Activated gamma-delta T cell treated with Interleukin-2 at 50 U/mL for 16 hours (primary cell): ENCODE data around the gene NAA10.
A peak's percentile ranks its signal among the peaks of the same experiment; 100 is the strongest.

Experiments used
- DNase-seq: peaks from one replicate; pipeline ENCODE4 v3.0.0-alpha.2; 2020

The NAA10 gene

DNA sequence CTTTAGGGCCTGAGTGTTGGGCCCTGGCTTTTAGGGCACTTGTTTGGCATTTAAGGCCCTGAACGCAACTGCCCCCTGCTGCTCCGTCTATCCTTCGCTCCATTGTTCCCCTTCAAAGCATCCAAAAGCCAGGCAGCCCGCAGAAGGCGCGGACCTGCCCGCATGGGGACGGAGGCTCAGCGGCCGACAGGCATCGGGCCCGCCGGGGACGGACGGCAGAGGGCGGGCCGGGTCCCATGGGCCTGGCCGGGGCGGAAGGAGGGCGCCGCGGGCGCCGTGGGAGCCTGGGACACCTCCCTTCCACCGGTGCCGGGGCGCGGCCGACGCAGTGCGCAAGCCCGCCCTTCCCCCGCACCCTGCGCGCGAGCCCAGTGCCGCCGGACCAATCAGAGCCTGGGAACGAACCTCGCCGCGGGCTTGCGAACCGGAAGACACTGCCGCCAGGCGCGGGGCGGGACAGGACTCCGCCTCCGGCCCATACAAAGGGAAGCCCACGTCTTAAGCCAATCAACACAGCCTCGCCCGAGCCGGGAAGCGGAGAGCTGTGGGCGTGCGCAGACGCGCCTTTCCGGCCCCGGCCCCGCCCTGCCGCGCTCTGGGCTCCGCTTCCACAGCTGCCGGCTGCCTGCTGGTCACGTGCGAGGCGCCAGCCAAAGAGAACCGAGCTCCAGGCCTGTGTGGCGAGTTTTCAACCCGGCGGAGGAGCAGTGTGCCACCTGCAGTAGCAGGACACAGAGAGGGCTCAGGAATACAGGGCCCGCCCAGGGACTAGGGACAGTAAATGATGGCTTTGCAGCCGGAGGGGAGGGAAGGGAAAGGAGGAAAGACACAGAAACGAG lies 6.7 kb downstream of the NAA10 start:
- peak; percentile 94 for DNase-seq

DNA sequence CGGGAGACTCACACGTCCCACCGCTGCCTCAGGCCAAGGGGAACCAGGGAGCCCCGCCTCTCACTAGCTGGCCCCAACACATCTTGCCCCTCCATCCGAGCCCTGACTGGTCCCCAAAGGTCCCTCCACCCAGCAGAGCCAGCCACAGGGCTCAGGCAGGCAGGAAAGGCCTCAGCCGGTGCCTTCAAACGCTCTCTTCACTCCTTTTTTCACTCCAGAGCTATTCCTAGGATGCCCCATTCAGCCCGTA lies 7.2 kb downstream of the NAA10 start:
- no peak for DNase-seq

DNA sequence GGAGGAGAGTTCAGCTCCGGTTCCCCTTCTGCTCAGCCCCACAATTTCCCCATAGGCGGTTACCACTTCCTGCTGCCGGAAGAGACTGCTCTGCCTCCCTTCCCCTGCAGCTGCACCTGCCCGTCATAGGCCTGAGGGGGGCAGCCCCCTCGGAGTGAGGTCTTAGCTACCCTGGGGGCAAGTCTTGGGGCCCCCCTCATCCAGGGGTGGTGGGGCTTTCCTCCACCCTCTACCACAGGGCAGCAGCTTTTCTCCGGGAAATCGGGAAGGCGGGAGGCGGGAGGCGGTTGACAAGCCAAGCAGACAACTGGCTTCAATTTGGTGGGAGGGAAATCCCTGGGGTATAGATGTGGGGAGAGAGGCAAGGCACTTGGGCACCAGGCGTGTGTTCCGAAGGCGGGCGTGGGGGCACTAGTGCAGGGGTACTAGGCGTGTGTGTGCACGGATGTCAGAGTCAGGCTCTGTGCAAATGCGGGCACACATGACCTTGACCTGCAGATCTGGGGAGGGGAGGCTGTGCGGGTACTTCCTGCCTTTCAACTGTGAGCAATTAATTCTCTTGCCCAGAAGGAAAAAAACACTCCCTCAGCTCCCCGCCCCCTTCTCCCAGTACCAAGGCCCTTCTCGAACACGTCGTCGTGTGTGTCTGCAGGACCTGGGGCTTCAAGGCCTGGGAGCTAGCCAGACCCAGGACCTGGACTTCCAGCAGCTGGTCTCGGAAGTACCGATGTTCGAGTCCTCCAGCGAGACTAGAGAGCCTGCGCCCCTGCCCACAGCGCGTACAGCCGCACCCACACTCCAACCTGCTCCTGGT lies 7.8 kb downstream of the NAA10 start:
- DNase-seq = peak; percentile 82

DNA sequence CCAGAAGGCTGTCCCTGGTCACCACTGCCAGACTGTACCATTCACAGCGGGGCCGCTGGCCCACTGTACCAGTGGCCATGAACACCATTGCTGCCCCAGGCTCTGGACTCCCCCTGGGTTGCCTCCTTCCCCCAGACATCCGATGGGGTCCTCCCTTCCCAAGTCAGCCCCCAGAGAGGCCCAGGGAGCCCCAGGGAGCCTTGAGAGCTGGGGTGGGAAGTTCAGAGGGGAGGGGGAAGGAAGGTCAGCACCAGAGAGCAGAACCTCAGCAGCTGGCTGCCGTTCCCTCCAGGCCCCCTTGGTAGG lies 8.3 kb downstream of the NAA10 start:
- DNase-seq = no peak

DNA sequence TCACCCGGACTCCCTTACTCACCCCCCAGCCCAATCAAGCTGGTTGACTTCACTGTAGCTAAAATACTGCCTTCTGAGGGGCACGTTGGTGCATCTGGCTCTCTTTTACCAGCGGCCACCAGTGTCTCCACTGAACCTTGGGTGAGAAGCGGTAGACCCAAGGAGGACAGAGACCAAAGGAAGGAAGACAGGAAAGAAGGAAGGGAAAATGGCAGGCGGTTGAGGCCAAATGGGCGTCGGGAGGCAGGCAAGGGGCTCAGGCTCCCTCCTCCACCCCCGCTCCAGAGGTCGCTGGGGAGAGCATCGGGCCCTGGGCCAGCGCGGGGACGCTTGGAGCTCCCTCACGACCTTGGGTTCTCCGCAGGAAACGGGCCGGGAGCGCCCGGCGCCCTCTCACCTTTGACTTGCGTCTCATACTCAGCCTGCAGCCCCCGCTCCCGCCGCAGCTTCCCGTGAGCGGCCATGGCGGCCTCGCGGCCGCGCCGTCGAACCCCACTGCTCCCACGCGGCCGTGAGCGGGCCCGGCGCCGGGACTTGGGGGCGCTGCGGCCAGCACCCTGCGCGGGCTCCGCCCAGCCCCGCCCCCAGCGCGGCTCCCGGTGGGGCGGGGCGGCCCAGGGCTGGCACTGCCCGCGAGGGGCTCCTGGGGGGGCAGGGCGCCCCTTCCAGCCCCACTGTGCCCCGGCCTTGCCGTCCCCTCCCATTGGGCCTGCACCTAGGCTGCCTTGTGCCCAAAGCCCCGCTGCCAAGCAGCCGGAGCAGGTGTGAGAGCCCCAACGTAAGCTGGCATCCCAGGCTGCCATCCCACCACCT lies 8.9 kb downstream of the NAA10 start, which contains the start of gene ARHGAP4:
Gene ARHGAP4 (minus strand): TSS at position 526 of the 813 bp plus-strand sequence. CDS start 62 bp downstream, at position 464.
- peak; percentile 41 for DNase-seq

DNA sequence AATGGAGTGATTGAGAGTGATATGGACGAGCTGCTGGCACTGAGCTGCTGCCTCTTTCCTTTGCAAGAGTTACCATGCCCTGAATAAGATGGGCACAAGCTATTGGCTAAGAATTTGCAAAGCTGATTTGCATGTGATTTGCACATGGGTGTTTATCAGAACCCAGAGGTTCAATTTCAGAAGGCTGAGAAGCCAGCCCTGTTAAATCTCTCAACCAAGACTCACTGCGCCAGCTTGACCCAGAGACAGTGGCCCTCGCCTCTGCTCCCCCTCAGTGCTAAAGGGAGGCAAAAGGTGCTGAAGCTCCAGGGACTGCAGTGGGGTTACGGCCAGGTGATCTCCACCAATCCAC lies 9.5 kb downstream of the NAA10 start:
- DNase-seq = no peak

DNA sequence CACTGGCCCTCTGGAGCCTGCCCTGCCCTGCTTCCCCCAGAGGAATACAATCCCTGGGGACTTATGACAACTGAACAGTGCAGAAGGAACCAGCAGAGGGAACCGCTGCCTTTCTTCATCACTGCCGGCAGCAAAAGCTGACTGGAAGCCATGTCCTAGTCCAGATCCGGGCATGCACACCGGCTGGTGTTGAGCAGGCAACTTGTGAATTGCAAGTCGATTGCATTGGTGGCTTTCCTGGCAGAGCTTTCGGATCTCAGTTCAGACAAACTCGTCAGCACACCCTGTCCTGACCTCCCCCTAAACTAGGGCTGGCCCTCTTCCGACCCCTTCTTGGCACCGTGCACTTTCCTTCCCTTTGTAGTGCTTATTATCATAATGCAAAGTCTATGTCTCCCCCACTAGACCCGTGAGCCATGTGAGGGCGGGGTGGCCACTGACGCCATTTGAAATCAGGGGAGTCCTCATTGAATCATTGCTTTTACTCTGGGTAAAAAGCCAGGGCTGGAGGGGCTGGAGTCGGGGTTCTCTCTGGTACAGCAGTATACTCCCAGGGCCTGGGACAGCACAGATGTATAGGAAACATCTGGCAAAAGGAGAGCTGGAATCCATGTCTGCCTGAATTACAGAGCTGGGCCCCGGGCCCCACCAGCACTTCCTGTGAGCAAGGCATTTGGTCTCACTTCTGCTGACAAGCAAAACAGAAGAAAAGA lies 10.5 kb downstream of the NAA10 start:
- DNase-seq = no peak

DNA sequence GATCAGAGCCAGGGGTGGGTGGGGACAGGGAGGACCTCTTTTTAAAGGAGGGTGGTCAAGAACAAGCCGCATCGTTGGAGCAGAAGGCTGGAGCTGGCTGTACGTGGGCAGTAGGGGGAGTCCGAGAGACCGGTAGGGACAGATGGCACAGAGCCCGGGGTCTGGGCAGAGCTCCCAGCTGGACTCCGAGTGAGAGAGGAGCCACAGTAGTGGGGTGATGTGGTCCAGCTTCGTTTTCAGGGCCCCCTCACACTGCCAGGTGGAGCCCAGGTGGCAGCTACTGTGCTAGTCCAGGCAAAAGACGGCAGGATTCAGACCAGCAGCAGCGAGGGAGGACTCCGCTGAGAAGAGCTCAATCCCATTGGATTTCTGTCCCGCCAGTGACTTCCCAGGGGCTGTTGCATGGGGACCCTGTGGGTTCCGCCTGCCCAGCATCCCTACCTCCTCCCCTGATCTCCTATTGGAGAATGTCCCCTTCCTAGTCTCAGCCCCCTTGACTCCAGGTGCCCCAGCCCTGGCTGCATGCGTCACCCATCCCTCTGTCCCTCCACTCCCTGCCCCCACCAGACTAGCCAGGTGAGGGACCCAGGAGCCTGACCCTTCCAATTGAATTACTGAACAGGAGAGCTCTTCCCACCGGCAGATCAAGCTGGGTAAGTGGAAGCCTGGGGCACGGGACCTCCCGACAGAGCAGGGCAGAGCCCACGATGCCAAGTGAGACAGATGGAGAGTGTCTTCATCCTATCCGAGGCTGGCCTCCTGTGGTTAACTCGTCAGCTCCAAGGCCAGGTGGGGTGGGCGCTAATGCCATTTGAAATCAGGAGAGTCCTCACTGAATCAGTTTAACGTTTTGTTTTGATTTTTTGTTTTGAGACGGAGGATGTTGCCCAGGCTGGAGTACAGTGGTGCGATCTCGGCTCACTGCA lies 11.6 kb downstream of the NAA10 start:
- no peak for DNase-seq

DNA sequence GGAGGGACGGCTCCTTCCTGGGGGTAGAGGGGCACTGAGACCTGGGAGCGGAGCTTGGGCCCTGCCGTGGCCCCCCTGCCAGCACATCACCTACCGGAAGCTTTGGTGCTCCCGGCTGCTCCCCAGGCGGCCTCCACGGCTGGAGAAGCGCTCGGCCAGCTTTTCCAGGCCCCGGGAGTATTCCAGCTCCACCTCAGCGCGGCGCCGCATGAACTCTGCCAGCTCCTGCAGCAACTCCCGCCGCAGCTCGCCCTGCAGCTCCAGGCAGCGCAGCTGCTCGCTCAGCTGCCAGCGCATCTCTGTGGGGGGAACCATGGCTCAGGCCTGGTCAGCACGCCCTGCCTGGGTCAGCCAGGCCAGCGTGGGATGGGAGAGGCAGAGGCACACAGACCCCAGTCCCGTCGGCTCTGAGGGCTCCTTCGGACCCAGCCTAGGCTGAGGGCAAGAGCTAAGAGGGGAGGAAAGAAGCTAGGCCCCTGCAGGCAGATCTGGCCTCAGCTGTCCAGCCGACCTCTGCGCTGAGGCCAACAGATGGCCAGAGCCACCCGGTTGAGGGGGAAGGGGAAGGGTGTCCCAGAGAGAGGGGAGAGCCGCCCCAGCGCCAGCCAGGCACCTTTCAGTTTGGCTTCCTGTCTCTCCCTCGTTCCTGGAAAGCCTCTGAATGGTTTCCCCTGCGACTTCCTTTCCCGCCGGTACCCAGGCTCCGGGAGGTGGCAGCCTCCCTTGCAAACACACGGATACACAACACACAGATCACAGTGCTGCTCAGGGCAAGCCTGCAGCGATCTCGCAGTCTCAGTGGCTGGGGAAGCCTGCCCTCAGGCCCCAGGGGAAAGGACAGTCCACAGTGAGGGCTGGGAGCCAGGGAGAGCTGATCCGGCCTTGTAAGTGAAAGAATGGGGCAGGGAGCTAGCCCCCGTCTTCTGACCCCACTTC lies 13.1 kb downstream of the NAA10 start:
- DNase-seq = no peak

DNA sequence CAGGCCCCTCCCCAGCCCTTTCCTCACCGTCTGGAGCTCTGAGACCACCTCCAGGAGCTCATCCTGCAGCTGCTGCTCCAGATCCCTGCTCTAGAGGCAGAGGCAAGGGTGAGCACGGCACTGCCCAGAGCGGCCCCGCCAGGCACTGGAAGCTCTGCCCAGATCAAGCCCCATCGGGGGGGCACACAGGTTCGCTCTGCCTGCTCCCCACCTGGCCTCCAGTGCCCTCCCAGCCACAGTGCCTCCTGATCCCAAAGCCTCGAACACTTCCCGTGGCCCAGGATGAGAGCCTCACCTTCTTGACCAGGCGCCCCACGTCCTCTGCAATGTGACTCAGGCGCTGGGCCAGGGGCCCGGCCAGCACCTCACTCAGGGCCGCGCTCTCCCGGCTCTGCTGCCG lies 13.8 kb downstream of the NAA10 start:
- DNase-seq = no peak

DNA sequence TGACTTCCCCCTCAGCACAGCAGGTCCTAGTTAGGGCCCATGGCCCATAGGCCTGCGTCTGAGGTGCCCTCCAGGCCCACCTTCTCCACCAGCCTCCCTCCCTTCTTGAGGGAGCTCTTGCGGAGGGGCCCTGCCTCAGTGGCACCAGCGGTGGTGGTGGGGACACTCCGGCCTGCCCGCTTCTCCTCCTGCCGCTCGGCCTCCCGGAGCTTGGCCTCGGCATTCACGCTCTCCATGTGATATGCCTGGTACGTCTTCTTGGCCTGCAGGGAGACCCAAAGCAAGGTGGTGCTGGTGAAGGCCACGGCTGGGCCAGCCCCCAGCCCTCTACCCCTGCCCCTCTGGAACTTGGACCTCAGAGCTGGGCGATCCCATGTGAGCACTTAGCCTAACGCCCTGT lies 14.3 kb downstream of the NAA10 start:
- no peak for DNase-seq

DNA sequence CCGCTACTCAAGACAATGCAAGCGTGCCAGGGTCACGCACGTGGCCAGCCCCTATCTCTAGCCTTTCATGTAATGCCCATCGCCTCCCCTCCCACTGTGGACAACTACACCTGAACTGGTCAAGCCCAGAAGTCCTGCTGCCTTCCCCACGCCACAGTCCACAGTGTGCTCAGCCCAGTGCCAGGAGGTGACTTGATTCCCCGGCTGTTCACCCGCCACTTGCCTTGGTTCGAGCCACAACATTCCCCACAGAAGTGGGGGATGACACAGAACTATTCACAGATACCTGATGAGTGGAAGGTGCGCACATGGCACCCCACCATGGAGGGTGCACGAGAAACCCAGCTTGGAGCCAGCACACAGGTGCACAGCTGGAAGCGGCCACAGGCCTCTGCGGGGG lies 15.6 kb downstream of the NAA10 start:
- no peak for DNase-seq

DNA sequence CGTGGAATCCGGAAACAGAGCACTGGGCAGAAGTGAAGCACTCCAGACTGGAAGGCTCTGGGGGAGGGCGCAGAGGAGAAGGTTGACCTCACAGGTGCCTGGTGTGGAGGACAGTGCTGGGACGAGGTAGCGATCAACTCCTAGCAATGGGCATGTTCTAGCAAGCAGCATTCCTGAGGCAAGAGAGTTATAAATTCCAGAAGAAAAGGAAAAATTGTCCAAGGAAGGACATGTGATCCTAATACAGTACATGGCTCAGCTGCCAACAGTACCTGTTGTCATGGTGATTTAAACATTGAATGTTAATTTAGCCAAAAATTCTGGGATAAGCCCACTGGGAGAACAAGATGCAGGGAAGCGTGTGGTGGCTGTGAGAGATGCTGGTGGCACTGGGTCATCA lies 17.0 kb downstream of the NAA10 start:
- DNase-seq = no peak

DNA sequence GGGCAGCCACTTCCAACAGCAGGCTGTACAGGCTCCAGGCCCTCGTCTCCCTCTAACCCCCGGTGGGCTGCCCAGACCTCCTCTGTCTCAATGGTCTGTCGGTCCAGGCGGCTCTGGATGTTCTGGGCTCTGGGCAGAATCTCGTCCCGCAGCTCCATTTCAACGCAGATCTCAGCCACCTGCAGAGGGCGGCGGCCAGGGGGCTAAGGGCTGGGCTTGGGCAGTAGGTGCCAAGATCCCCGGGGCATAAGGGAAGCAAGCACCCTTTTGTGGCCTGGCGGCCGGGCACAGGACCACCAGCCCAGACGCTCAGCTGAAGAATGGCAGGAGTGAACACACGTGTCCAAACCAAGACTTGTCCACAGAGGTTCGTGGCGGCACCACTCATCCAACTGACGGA lies 21.1 kb downstream of the NAA10 start:
- no peak for DNase-seq

DNA sequence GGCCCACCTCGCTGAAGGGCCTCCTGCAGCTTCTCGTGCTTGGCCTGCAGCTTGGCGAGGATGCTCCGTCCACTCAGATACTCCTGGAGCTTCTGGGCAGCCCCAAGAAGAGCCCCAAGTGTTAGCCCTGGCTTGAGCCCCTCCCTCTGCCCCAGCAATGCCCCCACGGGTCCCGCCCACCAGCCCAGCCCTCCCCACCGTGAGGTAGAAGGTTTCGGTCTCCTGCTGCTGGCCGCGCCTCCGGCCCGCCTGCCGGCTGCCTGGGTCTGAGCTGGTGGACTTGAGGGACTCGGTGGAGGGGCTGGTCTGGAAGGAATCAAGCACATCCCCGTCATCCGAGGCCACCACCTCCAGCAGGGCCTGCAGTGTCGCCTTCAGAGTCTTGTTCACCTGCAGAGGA lies 21.6 kb downstream of the NAA10 start:
- no peak for DNase-seq

DNA sequence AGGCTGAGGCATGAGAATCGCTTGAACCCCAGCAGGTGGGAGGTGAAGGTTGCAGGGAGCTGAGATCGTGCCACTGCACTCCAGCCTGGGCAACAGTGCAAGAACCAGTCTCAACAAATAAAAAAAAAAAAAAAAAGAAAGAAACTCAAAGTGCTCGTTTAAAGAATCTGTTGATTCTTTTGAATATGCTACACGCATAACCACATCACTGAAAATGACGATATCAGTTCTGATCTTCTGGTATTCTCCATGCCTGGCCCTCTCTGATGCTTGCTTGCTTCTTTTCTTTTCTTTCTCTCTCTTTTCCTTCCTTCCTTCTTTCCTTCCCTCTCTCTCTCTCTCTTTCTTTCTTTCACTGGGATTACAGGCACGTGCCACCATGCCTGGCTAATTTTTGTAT lies 23.0 kb downstream of the NAA10 start:
- no peak for DNase-seq

DNA sequence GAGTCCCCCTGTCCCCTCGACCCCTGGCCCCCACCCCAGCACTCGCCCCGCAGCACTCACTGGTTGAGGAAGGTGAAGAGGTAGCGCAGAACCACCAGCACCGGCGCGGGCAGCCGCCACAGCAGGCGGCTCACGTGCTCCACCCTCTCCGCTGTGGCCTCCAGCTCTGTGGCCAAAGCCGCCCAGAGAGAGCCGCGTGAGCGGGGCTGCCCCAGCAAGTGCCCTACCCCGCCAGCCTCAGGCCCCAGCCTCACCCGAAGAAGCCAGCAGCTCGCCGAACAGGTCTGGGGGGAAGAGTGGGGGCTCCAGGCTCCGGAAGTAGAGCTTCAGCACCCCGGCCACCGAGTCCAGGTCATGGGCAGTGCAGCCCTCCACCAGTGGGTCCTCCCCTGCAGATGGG lies 24.4 kb downstream of the NAA10 start:
- DNase-seq = no peak

DNA sequence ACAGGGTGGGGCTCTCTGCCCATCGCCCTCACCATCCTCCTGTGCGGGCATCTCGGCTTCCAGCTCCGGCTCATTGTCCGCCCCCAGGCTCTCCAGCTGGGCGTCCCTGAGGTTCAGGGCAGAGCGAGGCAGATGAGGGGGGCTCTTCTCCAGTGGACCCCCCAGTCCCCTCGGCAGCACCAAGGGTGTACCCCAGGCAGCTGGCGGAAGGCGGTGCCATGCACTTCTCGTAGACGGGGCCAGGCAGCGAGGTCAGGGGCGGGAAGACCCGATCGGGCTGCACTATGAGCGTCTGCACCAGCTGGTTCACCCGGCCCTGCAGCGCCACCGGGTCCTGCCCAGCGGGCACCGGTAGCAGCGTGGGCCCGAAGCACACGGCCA lies 24.9 kb downstream of the NAA10 start:
- no peak for DNase-seq

DNA sequence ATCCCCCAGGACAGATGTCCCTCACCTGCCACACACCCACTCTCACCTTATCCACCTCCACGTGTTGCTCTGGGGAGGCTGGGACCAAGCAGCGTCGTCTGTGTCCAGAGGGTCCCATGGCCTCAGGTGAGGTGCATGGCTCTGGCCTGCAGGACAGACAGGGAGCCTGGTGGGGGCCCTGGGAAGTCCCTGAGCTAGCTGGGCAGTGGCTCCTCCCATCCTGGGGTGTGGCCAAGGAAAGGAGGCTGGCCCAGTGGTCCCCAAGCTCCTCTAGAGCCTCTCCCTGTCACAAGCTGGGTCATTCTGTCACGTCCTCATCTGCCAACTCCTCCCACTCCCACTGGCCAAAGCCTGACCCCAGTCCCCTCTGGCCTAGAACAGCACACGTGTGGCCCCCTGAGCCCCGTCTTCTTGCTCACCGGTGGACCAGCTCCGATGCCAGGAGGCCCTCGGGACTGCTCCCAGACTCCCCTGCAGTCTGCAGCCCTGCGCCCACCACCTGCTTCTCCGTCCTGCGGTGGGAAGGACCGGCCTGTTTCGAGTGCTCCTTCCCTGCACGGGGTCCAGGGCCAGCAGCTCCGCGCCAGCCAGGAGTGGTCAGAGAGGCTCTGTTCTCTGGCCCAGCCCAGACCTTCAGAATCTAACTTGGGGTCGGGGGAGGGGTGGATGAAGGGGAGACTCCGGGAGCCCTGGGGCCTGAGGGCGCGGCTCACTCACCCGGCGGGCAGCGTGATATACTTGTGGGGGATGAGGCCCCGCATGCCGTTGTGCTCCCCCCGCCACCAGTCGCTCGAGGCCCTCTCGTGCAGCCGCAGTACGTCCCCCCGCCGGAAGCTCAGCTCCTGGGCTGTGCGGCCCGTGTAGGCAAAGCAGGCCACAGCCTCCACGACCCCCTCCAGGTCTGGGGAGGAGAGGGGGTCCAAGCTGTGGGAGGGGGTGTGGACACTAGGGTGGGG lies 25.5 kb downstream of the NAA10 start:
- DNase-seq = no peak
